Stimulated activated CD4-positive, alpha-beta T cell treated with anti-CD3 and anti-CD28 coated beads, TNF-alpha, amount 100 ng/mL, for 48 hours (primary cell): Measurements from ENCODE around the gene MYLK3.
"Not testable (repeated sequence)": the region's sequence is repeated elsewhere in the genome, so short reads cannot be mapped to it uniquely, and the experiment has no call there.

Experiments used
- DNase-seq, 3 donors: peaks; one replicate each; pipeline ENCODE4 v3.0.0-alpha.2; 2020; ENCODE audit warnings: low read depth in 3 of 3

Gene MYLK3

GRCh38 chr16:46747777-46748651 lies at the start of gene MYLK3:
TSS of gene MYLK3 (minus strand) at chr16:46748344. CDS start at chr16:46748193, 151 bp downstream.
- no peak for DNase-seq

- DNase-seq: no peak
Observed at GRCh38 chr16:46797501-46797900, 49.4 kb upstream of the MYLK3 start.

GRCh38 chr16:46796764-46797269 lies 48.7 kb upstream of the MYLK3 start:
- DNase-seq: no peak

- DNase-seq: no peak
Observed at GRCh38 chr16:46793841-46794240, 45.7 kb upstream of the MYLK3 start.

- DNase-seq: no peak
Observed at GRCh38 chr16:46790599-46791270, 42.6 kb upstream of the MYLK3 start.

- peak; percentile 65 to 75 (median 69) for DNase-seq
Observed at GRCh38 chr16:46789499-46790414, 41.6 kb upstream of the MYLK3 start.

GRCh38 chr16:46788891-46789474 lies 40.8 kb upstream of the MYLK3 start:
- no peak for DNase-seq

- no peak for DNase-seq
Observed at GRCh38 chr16:46787909-46788308, 39.8 kb upstream of the MYLK3 start.

- no peak for DNase-seq
Observed at GRCh38 chr16:46785076-46785845, 37.1 kb upstream of the MYLK3 start.

- not testable (repeated sequence) for DNase-seq
Observed at GRCh38 chr16:46784569-46784968, 36.4 kb upstream of the MYLK3 start.

GRCh38 chr16:46783800-46784199 lies 35.7 kb upstream of the MYLK3 start:
- no peak for DNase-seq

- DNase-seq: no peak
Observed at GRCh38 chr16:46782320-46782719, 34.2 kb upstream of the MYLK3 start.

- no peak for DNase-seq
Observed at GRCh38 chr16:46777804-46778203, 29.7 kb upstream of the MYLK3 start.

- DNase-seq: no peak
Observed at GRCh38 chr16:46775214-46775613, 27.1 kb upstream of the MYLK3 start.

GRCh38 chr16:46774743-46775177 lies 26.6 kb upstream of the MYLK3 start:
- DNase-seq: no peak

- DNase-seq: no peak
Observed at GRCh38 chr16:46772463-46772862, 24.3 kb upstream of the MYLK3 start.

GRCh38 chr16:46768809-46769208 lies 20.7 kb upstream of the MYLK3 start:
- DNase-seq: no peak

- no peak for DNase-seq
Observed at GRCh38 chr16:46765050-46765449, 16.9 kb upstream of the MYLK3 start.

- DNase-seq: no peak
Observed at GRCh38 chr16:46763147-46763546, 15.0 kb upstream of the MYLK3 start.

- no peak for DNase-seq
Observed at GRCh38 chr16:46762583-46762982, 14.4 kb upstream of the MYLK3 start.

- DNase-seq: no peak
Observed at GRCh38 chr16:46759309-46759708, 11.2 kb upstream of the MYLK3 start.
